Measurements from ENCODE around the gene ZDHHC14.
A peak's percentile ranks its signal among the peaks of the same experiment; 100 is the strongest.
"Not testable (repeated sequence)": the region's sequence is repeated elsewhere in the genome, so short reads cannot be mapped to it uniquely, and the experiment has no call there.

The ZDHHC14 gene

DNA sequence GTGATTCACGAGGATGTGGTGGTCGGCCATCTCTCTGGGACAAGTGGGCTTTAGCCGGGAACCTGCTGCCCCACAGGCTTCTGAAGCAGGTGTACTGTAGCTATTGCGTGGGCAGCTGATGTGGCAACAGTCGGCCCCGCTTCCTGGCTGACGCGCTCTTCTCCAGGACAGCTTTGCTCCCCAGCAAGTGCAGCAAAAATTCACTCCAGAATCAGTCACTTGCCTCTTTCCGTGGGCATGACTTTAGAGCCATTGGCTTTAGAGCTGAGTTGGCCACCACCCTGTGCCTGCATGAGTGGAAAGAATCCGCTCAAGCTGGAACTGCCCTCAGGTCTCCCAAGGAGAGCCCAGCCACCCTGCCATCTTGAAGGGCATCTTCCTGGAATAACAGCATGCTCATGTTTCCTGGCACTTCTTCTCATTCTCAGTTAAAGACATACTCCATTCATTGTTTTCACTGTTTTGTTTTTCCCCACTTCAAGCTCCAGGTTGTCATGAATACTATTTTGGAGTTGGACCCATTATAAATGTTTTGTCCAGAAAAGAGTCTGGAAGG is 178.3 kb downstream of the ZDHHC14 start:
- no peak for TF ChIP-seq CTCF (IDR thresholded peaks at IDR 0.05; ENCODE audit: insufficient read depth, low read depth, low read length, missing control alignments)
- H3K4me3 ChIP-seq (ENCODE audit: low read depth, low read length), result no peak overlapping the region
- DNase-seq (ENCODE audit: low read depth), result no peak

- DNase-seq (ENCODE audit: low read depth); H3K4me3 ChIP-seq (ENCODE audit: low read depth, low read length): not testable (repeated sequence)
These were observed 179.1 kb downstream of the ZDHHC14 start for GRCh38 chr6:157560063-157560462.

GRCh38 chr6:157560691-157561413 is 179.9 kb downstream of the ZDHHC14 start:
- DNase-seq (ENCODE audit: low read depth), result peak; percentile 59
- TF ChIP-seq CTCF (IDR thresholded peaks at IDR 0.05; ENCODE audit: insufficient read depth, low read depth, low read length, missing control alignments), result no peak
- H3K4me3 ChIP-seq (ENCODE audit: low read depth, low read length), result no peak overlapping the region

DNA sequence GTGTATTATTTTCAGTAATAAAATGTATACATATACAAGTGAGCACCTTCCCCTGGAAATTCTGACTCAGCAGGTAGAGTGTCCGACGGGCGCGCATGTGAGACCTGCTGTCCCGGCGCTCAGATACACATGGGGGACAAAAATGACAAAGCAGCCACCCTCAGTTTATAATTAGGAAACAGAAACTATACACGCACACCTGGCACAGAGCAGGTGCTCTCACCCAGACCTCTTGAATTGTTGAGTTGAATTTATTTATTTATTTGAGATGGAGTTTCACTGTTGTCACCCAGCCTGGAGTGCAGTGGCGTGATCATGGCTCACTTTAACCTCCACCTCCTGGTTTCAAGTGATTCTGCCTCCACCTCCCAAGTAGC is 180.4 kb downstream of the ZDHHC14 start:
- no peak for TF ChIP-seq CTCF (IDR thresholded peaks at IDR 0.05; ENCODE audit: insufficient read depth, low read depth, low read length, missing control alignments)
- DNase-seq (ENCODE audit: low read depth), result peak; percentile 89
- H3K4me3 ChIP-seq (ENCODE audit: low read depth, low read length), result no peak overlapping the region; the same call in 1 of the 2 replicates

DNA sequence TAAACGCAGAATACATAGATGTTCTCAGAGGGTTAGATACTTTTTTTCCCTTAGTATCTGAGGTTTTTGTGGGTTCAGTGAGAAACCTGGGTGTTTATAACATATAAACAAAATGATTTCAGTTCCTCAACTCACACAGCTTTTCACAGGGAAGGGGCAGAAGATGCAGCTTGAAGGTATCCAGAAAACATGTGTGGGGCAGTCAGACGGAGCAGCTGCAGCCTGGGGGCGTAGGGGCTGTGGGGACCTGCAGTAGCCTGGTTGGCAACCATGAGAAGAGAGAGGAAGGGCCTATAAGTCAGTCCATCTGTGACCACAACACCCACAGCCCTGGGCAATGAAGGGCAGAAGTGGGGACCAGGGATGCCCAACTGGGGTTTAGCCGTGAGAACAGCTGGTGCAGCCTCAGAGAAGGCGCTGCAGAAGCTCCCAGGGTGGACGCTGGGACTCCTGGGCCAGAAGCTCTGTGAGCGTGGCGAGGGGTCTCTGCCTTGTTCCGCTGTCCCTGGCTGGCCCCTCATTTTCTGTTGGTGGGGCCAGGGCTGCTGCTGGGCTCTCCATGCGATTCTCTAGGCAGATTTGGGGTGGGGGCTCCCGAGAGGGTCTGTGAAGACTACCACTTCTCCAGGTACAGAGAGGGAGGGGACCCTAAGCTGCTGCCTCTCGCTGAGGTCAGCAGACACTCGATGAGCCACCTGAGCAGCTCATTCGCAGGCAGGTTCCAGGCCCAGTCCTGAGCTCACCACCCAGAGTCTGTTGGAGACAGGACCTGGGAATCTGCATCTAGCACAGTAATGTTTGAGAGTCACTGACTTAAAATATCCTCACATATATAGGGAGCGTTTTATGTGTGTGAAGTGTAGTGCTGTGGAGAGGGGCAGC is 181.2 kb downstream of the ZDHHC14 start:
- peak; percentile 93 for DNase-seq (ENCODE audit: low read depth)
- TF ChIP-seq CTCF (IDR thresholded peaks at IDR 0.05; ENCODE audit: insufficient read depth, low read depth, low read length, missing control alignments), result no peak
- H3K4me3 ChIP-seq (ENCODE audit: low read depth, low read length), result no peak overlapping the region; the same call in 1 of the 2 replicates

GRCh38 chr6:157562997-157563396 is 182.0 kb downstream of the ZDHHC14 start:
- TF ChIP-seq CTCF (IDR thresholded peaks at IDR 0.05; ENCODE audit: insufficient read depth, low read depth, low read length, missing control alignments), result no peak
- DNase-seq (ENCODE audit: low read depth), result no peak
- H3K4me3 ChIP-seq (ENCODE audit: low read depth, low read length), result no peak overlapping the region

- no peak for TF ChIP-seq CTCF (IDR thresholded peaks at IDR 0.05; ENCODE audit: insufficient read depth, low read depth, low read length, missing control alignments)
- DNase-seq (ENCODE audit: low read depth), result peak; percentile 95
- H3K4me3 ChIP-seq (ENCODE audit: low read depth, low read length), result no peak overlapping the region
These were observed 182.8 kb downstream of the ZDHHC14 start for GRCh38 chr6:157563611-157564284.

All from GM12865 (cell line).